Activated CD8-positive, alpha-beta memory T cell treated with anti-CD3 and anti-CD28 coated beads for 36 hours (primary cell): Measurements from ENCODE around the gene EXOC1. TPM values are rescaled to one million over a fixed set of nuclear protein-coding genes. Genes with fewer than 3 reads are reported as not detected.

Source experiments
- CTCF ChIA-PET: fragments of 350-600 bp; sonication (Branson Sonifier 250); formaldehyde crosslinking; loops from one replicate; lab custom pipeline; 2021; ENCODE audit warnings: antibody characterized with exemption; lab: Charles Lee
- POLR2A ChIA-PET: fragments of 350-600 bp; sonication (Branson Sonifier 250); formaldehyde crosslinking; loops from one replicate; lab custom pipeline; 2021; ENCODE audit warnings: antibody characterized with exemption; lab: Charles Lee
- total RNA-seq, 2 experiments: library from RNA; stranded (reverse); gene quantifications; one replicate each; pipeline ENCODE4 v1.2.3, GENCODE V29; 2021

EXOC1 gene, protein sequence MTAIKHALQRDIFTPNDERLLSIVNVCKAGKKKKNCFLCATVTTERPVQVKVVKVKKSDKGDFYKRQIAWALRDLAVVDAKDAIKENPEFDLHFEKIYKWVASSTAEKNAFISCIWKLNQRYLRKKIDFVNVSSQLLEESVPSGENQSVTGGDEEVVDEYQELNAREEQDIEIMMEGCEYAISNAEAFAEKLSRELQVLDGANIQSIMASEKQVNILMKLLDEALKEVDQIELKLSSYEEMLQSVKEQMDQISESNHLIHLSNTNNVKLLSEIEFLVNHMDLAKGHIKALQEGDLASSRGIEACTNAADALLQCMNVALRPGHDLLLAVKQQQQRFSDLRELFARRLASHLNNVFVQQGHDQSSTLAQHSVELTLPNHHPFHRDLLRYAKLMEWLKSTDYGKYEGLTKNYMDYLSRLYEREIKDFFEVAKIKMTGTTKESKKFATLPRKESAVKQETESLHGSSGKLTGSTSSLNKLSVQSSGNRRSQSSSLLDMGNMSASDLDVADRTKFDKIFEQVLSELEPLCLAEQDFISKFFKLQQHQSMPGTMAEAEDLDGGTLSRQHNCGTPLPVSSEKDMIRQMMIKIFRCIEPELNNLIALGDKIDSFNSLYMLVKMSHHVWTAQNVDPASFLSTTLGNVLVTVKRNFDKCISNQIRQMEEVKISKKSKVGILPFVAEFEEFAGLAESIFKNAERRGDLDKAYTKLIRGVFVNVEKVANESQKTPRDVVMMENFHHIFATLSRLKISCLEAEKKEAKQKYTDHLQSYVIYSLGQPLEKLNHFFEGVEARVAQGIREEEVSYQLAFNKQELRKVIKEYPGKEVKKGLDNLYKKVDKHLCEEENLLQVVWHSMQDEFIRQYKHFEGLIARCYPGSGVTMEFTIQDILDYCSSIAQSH
- total RNA-seq: 10 to 100 TPM; 19.9 TPM

DNA sequence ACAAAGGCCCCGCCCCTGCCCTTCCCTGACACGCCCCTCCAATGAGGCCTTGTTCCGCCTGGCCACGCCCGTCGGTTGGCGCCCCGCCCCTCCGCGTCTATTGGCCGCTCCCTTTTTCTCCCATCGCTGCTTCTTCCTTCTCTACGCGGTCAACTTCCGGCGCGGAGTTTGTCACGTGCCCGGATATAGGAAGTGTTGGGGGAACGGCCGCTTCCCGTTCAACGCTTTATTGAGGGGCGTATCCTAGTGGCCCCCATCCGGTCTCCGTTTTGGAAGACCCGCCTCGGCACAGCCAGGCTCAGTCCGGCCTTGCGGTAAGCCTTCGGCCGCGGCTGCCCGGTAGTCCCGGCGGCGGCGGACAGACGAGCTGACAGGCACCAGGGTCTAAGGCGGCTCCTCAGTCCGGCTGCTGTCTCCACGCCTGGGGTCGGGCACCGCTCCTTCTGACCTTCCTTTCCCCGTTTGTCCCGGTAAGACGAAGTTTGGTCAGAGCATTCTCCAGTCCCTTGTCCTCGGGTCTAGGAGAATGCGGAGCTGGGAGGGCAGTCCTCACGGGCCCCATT is at the start of gene EXOC1:
Gene EXOC1 (plus strand): TSS at position 165 of the 563 bp plus-strand sequence. CDS start 4,676 bp downstream, outside the sequence.
- ChIA-PET POLR2A (interaction anchor here (0.6 to 0.9 kb wide), 2 partner anchors 13 to 459 kb away, joined by 3 read pairs; no protein-coding TSS in a partner anchor), CTCF (interaction anchor here (0.9 to 1.5 kb wide), 3 partner anchors 13 to 95 kb away, joined by 3 read pairs; partner anchors contain the start of gene CEP135)

DNA sequence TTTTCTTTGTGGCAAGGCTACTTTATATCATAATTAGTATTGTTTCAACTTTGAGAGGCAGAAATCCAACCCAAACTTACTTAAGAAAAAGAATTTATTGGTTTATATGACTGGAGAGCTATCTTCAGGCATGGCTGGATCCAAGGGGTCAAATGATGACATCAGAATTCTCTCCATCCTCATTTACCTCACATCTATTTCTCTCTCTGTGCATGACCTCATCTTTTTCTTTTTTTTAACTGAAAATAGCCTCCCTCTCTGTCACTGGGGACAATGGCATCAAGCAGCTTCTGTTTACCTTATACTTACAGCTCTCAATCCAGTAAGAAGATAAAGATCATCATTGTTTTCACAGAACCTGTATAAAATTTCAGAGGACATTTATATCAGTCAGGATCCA is 45.9 kb upstream of the EXOC1 start:
- POLR2A ChIA-PET: no interaction called here
- CTCF ChIA-PET: no interaction called here

DNA sequence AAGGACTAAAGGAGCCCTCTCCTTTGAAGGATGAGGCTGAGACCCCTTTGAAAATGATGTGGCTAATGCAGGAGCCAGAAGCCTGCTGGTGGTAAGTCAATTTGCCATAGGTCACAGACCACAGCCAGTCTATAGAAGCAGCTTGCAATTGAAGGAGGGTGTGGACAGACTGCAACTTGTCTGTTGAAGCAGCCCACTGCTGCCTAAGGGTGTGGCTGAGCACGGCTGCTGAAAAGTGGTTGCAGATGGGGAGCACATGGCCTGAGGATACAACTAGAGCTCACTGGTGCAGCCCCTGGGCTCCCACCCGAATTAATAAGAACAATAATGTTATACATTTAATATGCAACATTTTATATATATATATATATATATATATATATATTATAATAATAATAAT is 45.3 kb upstream of the EXOC1 start:
- ChIA-PET CTCF (interaction anchor here (0.6 kb wide), 1 partner anchor 1095 kb away, joined by 3 read pairs; no protein-coding TSS in a partner anchor), POLR2A (no interaction called here)

DNA sequence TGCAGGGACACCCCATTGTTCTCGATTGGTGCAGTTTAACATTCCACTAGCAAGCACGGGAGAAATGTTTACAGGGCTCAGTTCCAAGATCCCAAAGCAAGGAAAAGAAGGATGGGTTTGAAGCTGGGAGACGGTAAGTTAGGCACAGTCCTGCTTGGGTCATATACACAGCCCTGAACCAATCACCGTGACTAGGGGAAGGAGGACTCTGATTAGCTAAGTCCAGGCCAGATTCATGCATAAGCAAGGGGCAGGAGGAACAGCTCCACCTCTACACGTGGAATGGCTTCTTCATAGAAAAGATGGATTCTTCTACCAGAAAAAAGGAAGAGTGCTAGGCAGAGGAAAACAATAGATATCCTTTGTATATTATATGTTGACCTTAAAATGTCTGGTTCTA is 44.8 kb upstream of the EXOC1 start:
- ChIA-PET CTCF (interaction anchor here (0.6 kb wide), 1 partner anchor 1095 kb away, joined by 3 read pairs; no protein-coding TSS in a partner anchor), POLR2A (no interaction called here)

DNA sequence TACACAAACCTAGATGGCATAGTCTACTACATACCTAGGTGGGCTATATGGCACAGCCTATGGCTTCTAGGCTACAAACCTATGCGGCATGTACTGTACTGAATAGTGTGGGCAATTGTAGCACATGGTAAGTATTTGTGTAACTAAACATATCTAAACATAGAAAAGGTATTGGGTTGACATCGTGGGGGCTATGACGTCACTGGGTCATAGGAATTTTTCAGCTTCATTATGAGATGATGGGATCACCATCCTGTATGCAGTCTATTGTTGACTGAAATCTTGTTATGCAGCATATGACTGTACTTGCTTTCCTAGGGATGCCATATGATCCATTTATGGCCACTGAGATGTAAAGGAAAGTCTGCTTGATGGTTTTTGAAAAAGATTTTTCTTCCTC is 35.8 kb upstream of the EXOC1 start:
- POLR2A ChIA-PET: no interaction called here
- CTCF ChIA-PET: no interaction called here

DNA sequence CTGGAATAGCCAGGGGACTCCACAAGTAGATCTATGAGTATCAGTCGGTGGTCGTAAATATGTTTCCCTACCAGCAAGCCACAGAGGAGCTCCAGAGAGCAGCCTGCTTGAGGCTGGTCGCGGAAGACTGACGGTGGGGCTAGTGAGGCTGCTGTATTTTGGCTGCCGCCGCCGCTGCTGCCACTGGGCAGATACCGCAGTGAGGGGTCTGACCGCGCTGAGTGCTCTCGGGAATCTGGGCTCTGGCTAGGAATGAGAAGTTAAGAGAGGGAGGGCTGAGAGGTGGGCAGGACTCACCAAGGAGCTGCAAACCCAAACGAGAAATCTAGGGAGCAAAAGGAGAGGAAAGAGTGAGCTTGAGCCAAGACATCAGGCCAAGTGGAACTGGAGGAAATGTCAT is 33.8 kb upstream of the EXOC1 start, which contains the start of gene EXOC1L:
Gene EXOC1L (plus strand): TSS at position 157 of the 400 bp plus-strand sequence. CDS start 237 bp downstream, at position 394.
- CTCF ChIA-PET: interaction anchor here (0.6 kb wide), 1 partner anchor 146 kb away, joined by 3 read pairs; no protein-coding TSS in a partner anchor

DNA sequence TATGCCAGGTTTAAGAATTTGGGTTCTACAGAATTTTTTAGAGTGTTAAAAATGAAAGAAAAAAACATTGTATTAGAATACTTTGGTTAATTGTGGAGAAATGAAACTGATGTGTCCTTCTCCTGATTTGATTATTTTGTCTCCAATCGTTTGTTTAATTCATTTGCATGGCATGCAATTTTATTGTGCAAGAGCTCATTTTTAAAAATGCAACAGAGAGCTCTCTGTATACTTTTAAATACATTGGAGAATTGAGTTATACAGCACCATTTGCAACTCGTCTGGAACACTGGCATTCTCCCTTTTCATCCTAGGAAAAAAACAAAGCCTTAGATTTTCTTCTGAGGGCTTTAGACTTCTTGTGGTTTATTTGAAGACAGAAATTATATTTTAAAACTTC is 33.2 kb upstream of the EXOC1 start:
- ChIA-PET POLR2A (no interaction called here), CTCF (interaction anchor here (0.6 kb wide), 1 partner anchor 147 kb away, joined by 3 read pairs; no protein-coding TSS in a partner anchor)

More for the DNA sequence above, 33.8 kb upstream of the EXOC1 start, which contains the start of gene EXOC1L:
- POLR2A ChIA-PET: no interaction called here

DNA sequence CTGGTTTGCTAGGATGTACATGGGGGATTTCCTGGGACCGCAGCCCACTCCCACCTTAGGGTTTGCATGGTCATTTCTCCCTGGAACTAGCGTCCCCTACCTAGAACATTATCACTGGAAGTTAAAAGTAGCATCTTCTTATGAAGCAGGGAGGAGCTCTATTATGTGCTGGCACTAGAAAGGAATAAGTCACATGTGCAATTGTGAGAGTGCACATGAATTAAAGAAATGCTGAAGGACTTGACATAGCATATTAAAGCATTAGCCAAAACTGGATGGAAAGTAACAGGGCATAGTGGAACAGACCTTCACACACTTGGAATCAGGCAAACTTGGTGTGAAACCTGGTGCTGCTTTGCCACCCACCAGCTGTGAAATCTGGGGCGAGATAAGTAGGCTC is 31.1 kb upstream of the EXOC1 start:
- ChIA-PET CTCF (no interaction called here), POLR2A (no interaction called here)

DNA sequence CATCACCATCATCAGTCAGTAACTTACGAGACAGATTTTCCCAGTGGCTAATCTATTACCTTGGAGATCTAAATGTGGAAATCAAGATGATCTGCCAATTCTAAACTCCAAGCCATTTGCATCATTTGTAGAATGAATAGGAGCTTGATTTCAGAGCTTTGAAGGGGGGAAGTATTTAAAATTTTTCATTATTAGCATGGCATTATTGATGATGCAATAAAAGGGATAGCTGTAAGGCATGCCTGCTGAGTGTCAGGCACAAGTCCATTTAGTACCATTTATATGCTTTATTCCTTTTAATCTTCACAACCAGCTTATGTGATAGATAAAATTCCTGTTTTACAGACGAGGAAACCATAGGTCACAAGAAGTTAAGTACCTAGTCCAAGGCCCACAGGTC is 28.6 kb upstream of the EXOC1 start:
- CTCF ChIA-PET: no interaction called here
- POLR2A ChIA-PET: no interaction called here

DNA sequence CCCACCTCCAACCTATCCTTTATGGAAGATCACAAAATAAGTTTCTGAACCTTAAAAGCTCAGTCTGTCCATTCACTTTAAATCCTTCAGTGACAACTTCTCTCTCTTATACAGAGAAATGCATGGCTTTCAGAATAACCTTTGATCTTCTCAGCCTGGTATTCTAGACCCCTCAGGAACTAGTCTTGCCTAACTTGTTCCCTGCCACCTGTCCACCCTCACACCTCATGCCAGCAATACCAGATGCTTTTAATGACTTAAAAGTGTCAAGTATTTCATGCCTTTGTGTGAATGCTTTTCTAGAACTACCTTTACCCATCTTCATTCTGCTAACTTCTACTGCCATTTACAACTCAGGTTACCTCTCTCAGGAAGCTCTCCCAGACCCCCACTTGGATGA is 26.5 kb upstream of the EXOC1 start:
- ChIA-PET CTCF (no interaction called here), POLR2A (no interaction called here)

DNA sequence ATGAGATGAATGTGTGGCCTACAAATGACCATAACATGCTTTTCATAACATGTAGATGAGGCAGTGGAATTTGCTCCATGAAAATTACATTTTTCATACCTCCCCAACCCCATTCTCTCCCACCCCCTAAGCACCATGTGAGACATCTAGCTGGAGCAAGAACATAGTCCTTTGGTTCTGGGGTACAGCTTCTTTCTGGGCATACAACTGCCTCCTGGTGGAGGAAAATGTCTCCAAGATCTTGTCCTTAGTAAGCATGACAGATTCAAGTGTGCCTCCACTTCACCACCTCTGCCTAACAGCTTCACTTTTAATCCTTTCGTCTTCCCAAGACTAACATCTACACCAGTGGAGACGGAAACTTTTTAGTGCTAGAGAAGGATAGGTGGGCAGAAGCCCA is 25.9 kb upstream of the EXOC1 start:
- ChIA-PET POLR2A (no interaction called here), CTCF (no interaction called here)

DNA sequence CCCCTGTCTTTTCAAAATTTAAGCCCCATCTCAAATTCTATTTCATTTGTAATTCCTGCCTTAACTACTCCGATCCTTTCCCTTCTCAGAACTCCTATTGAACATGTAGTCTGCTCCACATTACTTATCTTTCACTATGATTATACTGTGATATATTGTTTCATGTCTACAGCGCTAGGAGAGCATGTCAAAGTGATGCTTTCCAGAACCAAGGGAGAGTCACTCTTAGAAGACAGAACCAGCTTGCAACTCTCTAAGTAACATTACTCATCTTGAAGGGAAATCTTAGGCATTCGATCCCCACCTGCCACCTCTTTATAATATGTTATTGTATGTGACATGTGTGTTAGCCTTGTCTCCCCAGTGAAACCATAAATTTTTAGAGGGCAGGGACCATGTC is 23.4 kb upstream of the EXOC1 start:
- ChIA-PET POLR2A (no interaction called here), CTCF (no interaction called here)

DNA sequence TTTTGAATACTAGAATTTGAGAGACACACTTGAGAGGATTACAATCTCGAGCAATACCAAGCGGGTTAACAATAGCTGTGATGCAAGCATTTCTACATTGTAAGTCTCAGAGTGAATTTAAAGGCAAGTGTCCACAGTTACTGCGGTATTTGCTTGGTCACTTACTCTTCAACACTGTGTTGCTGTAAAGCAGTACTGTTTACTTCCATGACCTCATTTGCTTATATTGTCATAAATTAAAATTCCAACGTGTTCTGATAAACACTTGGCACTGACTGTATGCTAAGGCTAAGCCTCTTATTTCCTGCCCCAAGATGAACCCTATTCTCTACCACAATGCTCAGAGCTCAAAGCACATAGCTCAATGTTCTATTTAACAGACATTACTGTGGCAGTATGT is 22.7 kb upstream of the EXOC1 start:
- POLR2A ChIA-PET: no interaction called here

DNA sequence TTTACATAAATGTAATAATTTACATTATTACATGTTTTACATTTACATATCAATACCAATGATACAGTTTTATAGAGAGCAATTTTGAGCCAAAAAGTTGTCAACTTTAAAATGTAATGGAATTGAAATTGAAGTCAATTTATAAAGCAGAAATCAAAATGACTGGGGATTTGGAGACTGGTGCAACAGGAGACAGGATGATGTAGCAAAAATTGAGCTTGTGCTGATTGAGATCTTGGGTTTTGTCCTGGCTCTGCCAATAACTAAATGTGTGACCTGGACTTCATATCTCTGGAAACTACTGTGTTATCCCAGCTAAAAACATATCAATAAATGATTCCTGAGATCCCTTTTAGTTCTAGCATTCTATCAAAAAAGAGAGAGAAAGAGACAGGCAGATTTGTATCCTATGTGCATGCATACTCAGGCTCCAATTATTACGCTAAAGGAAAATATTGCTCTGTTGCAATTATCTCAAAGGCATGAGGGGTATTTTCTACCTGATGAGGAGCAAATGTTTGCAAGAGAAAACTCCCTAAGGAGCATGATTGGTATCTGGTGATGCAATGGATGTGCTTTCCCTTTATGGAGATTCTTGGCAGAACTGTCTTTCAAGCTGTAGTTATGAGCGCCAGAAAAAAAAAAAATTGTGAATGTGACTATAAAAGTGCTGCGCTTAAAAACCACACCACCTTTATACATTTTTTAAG is 19.2 kb upstream of the EXOC1 start:
- ChIA-PET POLR2A (no interaction called here), CTCF (no interaction called here)

More for the DNA sequence above, 22.7 kb upstream of the EXOC1 start:
- CTCF ChIA-PET: no interaction called here

DNA sequence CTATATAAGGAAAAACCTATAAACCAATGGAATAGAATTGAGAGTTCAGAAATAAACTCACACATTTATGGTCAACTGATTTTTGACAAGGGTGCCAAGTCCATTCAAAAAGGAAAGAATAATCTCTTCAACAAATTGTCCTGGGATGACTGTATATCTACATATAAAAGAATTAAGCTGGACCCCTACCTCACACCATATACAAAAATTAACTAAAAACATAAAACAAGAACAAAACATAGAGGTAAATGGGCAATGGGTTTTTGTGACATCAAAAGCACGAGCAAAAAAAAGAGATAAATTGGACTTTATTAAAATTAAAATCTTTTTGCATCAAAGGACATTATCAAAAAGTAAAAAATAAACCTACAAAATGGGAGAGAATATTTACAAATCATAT is 15.5 kb upstream of the EXOC1 start:
- POLR2A ChIA-PET: no interaction called here
- CTCF ChIA-PET: no interaction called here

DNA sequence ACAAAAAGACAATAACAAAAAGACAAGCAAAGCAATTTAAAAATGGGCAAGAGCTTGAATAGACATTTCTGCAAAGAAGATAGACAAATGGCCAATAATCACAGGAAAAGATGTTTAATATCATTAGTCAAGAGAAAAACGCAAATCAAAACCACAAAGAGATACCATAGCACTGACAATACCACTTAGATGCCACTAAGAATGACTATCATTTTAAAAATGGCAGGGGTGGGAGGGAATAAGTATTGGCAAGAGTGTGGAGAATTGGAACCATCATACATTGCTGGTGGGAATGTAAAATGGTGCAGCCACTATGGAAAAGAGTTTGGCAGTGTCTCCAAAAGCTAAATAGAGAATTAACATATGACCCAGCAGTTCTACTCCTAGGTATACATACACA is 15.1 kb upstream of the EXOC1 start:
- POLR2A ChIA-PET: no interaction called here
- CTCF ChIA-PET: no interaction called here

DNA sequence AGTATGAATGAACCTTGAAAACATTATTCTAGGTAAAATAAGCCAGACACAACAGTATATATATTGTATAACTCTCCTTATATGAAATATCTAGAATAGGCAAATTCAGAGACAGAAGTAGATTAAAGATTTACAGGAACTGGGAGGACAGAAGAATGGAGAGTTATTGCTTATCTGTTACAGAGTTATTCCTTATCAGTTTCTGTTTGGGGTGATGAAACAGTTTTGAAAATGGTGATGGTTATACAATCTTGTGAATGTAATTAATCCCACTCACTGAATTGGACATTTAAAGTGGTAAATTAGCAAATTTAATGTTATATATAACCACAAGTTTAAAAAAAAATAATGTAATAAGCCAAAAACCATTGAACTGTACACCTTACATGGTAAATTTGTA is 14.5 kb upstream of the EXOC1 start:
- ChIA-PET CTCF (no interaction called here), POLR2A (no interaction called here)

DNA sequence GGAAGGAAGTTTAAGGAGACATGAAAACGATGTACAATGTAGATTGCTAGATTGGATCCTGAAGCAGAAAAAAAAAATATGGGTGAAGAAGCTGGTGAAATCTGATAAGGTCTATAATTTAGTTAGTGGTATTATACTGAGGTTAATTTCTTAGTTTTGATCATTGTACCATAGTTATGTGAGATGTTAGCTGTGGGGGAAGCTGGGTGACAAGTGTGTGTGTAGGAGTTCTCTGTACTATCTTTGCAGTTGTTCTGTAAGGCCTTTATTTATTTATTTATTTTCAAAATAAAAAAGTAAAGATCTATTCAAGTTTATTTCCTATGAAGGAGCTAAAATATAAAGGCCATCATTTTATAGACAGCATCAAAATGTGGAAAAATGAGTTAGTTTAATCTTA is 12.5 kb upstream of the EXOC1 start:
- POLR2A ChIA-PET: no interaction called here
- CTCF ChIA-PET: no interaction called here
